Lung (tissue), 12 donors: ENCODE data around the gene SUCO. TPM values are rescaled to one million over a fixed set of nuclear protein-coding genes. Genes with fewer than 3 reads are reported as not detected.
"Not testable (repeated sequence)": the region's sequence is repeated elsewhere in the genome, so short reads cannot be mapped to it uniquely, and the experiment has no call there.

Experiments
- ATAC-seq: fragments of 200-7000 bp; cut with Tn5 transposase; one replicate; pipeline ENCODE4 v1.9.1; 2020; ENCODE audit warnings: moderate number of reproducible peaks; ENCODE audit not compliant: insufficient read depth, low FRiP score
- DNase-seq, 3 donors: peaks; one replicate each; pipeline ENCODE4 v3.0.0-alpha.2; 2013 to 2017
- H3K27ac ChIP-seq, 2 donors: one replicate each; pipeline ENCODE4 v1.5.1; 2013; ENCODE audit warnings: mild to moderate bottlenecking in 2 of 2, moderate library complexity in 2 of 2, control low read depth in 1 of 2, inconsistent platforms in 1 of 2, low read depth in 1 of 2, low read length in 1 of 2
- H3K27me3 ChIP-seq, 3 donors: one replicate each; pipeline ENCODE4 v1.5.1; 2013; ENCODE audit warnings: low read length in 2 of 3; ENCODE audit not compliant: control insufficient read depth in 3 of 3, insufficient read depth in 3 of 3
- H3K36me3 ChIP-seq, 4 donors: one replicate each; pipeline ENCODE4 v1.5.1; 2013; ENCODE audit warnings: low read length in 4 of 4, mild to moderate bottlenecking in 1 of 4, moderate library complexity in 1 of 4; ENCODE audit not compliant: control insufficient read depth in 4 of 4, insufficient read depth in 4 of 4
- H3K4me1 ChIP-seq, 5 donors: one replicate each; pipeline ENCODE4 v1.5.1; 2013; ENCODE audit warnings: low read length in 5 of 5, mild to moderate bottlenecking in 2 of 5, moderate library complexity in 1 of 5; ENCODE audit not compliant: control insufficient read depth in 5 of 5, insufficient read depth in 5 of 5
- H3K4me3 ChIP-seq: one replicate; pipeline ENCODE4 v1.5.1; 2013; ENCODE audit warnings: mild to moderate bottlenecking, control low read depth, moderate library complexity
- H3K9ac ChIP-seq, 2 donors: one replicate each; pipeline ENCODE4 v1.5.1; 2013; ENCODE audit warnings: low read length in 2 of 2, control low read depth in 1 of 2; ENCODE audit not compliant: insufficient read depth in 1 of 2
- H3K9me3 ChIP-seq, 4 donors: one replicate each; pipeline ENCODE4 v1.5.1; 2013; ENCODE audit warnings: low read length in 3 of 4, mild to moderate bottlenecking in 1 of 4, moderate library complexity in 1 of 4; ENCODE audit not compliant: control insufficient read depth in 4 of 4, insufficient read depth in 3 of 4
- WGBS, 2 donors: extraction: QIAGEN DNeasy Blood & Tissue Kit; methylation state at CpG; one replicate each; pipeline ENCODE4 v1.1.7; 2013; 5-methylcytosine and 5-hydroxymethylcytosine counted together
- polyA plus RNA-seq, 2 donors: library from polyadenylated mRNA; stranded (reverse); fragments of 200-250 nt; gene quantifications; one replicate each; pipeline ENCODE4 v1.2.1, GENCODE V29; 2013
- total RNA-seq, 2 donors: library from RNA; depleted of rRNA in 1 of 2; stranded (reverse); fragments of >200 nt in 1 of 2; gene quantifications; one replicate each; pipeline ENCODE4 v1.2.1, GENCODE V29; 2014 to 2021
- TF ChIP-seq, protein P1 (sequence below): IDR thresholded peaks from 2 replicates; pipeline ENCODE4 v1.5.1; 2012; ENCODE audit warnings: mild to moderate bottlenecking; ENCODE audit errors: control extremely low read depth, extremely low read depth
- donor health status: control.
- donor health status: control.
- donor health status: Bipolar disorder and iron deficiency.
- donor health status: healthy.
- donor health status: DM: yes; HTN: yes; CAD: no.

Gene SUCO
- total and polyA plus RNA-seq, 4 donors = 10.2 to 86.8 (median 22.0) TPM

GRCh38 chr1:172612478-172612877 is 79.5 kb downstream of the SUCO start:
- 92 to 95% methylated on average over 2 of the region's 2 CpGs for WGBS, 2 donors
- H3K27me3 ChIP-seq = no peaks in the 10 kb centered on the region
- ATAC-seq (no peak), DNase-seq (no peak)
- H3K4me3 ChIP-seq = no peak overlapping the region
- TF ChIP-seq, protein P1, sequence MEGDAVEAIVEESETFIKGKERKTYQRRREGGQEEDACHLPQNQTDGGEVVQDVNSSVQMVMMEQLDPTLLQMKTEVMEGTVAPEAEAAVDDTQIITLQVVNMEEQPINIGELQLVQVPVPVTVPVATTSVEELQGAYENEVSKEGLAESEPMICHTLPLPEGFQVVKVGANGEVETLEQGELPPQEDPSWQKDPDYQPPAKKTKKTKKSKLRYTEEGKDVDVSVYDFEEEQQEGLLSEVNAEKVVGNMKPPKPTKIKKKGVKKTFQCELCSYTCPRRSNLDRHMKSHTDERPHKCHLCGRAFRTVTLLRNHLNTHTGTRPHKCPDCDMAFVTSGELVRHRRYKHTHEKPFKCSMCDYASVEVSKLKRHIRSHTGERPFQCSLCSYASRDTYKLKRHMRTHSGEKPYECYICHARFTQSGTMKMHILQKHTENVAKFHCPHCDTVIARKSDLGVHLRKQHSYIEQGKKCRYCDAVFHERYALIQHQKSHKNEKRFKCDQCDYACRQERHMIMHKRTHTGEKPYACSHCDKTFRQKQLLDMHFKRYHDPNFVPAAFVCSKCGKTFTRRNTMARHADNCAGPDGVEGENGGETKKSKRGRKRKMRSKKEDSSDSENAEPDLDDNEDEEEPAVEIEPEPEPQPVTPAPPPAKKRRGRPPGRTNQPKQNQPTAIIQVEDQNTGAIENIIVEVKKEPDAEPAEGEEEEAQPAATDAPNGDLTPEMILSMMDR = no peak
- no peak overlapping the region for H3K9ac ChIP-seq
- peaks cover 0 to 3% (median 0%) of the 10 kb centered on the region in 4 donors for H3K9me3 ChIP-seq
- peaks cover 0 to 1% (median 0%) of the 10 kb centered on the region in 5 donors for H3K4me1 ChIP-seq
- H3K27ac ChIP-seq = no peak overlapping the region
- H3K36me3 ChIP-seq = peaks cover 4 to 15% (median 9%) of the 10 kb centered on the region in 4 donors

GRCh38 chr1:172613294-172613693 is 80.3 kb downstream of the SUCO start:
- Histone ChIP-seq H3K9ac (no peak overlapping the region), H3K27me3 (no peaks in the 10 kb centered on the region), H3K4me1 (peaks cover 0 to 1% (median 0%) of the 10 kb centered on the region in 5 donors), H3K27ac (no peak overlapping the region), H3K36me3 (peaks cover 4 to 15% (median 9%) of the 10 kb centered on the region in 4 donors), H3K9me3 (peaks cover 0 to 3% (median 0%) of the 10 kb centered on the region in 4 donors), H3K4me3 (no peak overlapping the region)
- ATAC-seq (no peak), DNase-seq (no peak)
- WGBS, 2 donors = 69 to 87% methylated on average over 2 of the region's 2 CpGs
- TF ChIP-seq, protein P1 = no peak

- Histone ChIP-seq H3K9me3 (peaks cover 0 to 7% (median 4%) of the 10 kb centered on the region in 4 donors), H3K9ac (no peak overlapping the region), H3K36me3 (peaks cover 0 to 2% (median 0%) of the 10 kb centered on the region in 4 donors), H3K27ac (no peak overlapping the region), H3K27me3 (no peaks in the 10 kb centered on the region), H3K4me3 (no peak overlapping the region), H3K4me1 (peaks cover 0 to 1% (median 0%) of the 10 kb centered on the region in 5 donors)
- TF ChIP-seq, protein P1 = no peak
- 56 to 63% methylated on average over 1 of the region's 1 CpG for WGBS, 2 donors
- no peak for DNase-seq
- ATAC-seq = no peak
Observed at GRCh38 chr1:172616195-172616594, 83.2 kb downstream of the SUCO start.

DNA sequence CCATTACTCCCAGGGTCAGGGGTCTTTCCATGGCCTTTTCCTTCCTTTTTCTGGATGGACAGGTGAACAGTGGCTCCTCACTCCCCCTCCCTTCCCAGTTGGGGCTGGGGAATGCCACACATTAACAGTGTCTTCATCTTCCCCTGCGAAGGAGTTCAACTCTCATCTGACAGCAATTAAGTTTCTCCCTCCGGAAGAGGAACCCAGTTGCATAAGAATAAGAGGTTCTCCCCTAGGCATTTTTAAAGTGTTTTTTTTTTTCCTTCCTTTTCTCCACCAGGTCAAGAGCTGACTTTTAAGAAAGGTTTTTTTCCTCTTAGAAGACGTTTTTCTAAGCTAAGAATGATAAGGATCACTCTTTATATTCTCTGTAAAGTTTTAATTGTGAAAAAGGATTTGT is 83.7 kb downstream of the SUCO start:
- TF ChIP-seq, protein P1 = no peak
- no peak overlapping the region for H3K9ac ChIP-seq
- no peak overlapping the region for H3K4me3 ChIP-seq
- peaks cover 0 to 7% (median 4%) of the 10 kb centered on the region in 4 donors for H3K9me3 ChIP-seq
- ATAC-seq = no peak
- WGBS, 2 donors = 53 to 57% methylated on average over 3 of the region's 3 CpGs
- peaks cover 0 to 1% (median 0%) of the 10 kb centered on the region in 5 donors for H3K4me1 ChIP-seq
- H3K36me3 ChIP-seq = no peaks in the 10 kb centered on the region
- H3K27ac ChIP-seq = no peak overlapping the region
- no peaks in the 10 kb centered on the region for H3K27me3 ChIP-seq
- DNase-seq = no peak

GRCh38 chr1:172620603-172621002 is 87.7 kb downstream of the SUCO start:
- not testable (repeated sequence) for H3K36me3 ChIP-seq, H3K27ac ChIP-seq, DNase-seq, H3K9me3 ChIP-seq, ATAC-seq, H3K9ac ChIP-seq, H3K4me1 ChIP-seq, H3K27me3 ChIP-seq, H3K4me3 ChIP-seq
- WGBS, 2 donors = 92 to 94% methylated on average over 9 of the region's 9 CpGs
